ENCODE results near the gene B3GNT4. TPM values are rescaled to one million over a fixed set of nuclear protein-coding genes. Genes with fewer than 3 reads are reported as not detected.

The B3GNT4 gene
- total and polyA plus RNA-seq, 2 donors (not counting 3 experiments of a cell fraction or from before 2014, with no cell fraction given), result 0.11 to 0.31 TPM

DNA sequence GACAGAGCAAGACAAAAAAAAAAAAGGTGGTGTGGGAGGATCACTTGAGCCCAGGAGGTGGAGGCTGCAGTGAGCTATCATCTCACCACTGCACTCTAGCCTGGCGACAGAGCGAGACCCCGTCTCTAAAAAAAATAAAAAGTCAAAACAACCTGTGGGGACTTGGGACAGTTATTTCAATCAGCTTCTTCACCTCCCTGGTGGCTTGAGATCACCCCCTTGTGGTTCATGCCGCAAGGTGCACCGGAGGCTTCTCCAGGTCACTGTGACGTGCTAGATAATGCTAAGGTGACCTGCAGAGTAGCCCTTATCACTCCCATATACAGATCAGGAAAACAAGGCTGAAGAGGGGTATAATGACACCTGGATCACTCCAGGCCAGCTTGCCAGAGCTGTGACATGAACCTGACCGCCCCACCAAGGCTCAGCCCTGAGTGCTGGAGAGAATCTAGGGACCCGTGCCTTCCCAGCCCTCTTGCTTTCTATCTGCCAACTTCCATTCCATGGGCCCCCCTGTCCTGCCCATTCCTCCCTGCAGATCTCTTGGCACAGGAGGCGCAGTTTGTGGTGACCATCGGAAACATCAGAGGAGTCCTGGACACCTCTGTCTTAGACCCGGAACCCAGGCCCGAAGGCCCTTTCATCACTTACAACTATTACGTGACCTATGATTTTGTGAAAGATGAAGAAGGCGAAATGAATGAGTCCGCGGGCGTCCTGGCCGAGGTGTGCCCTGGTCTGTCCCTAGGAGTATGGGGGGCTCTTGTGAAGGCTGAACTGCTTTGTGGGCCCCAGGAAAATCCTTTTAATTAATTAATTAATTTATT is 12.5 kb upstream of the B3GNT4 start:
- Histone ChIP-seq H3K4me1 (ENCODE audit: control insufficient read depth, extremely low read depth, insufficient read depth, low read length) (no peaks in the 10 kb centered on the region), H3K9me1 (replicated peaks; ENCODE audit: control insufficient read depth, extremely low read depth, insufficient read depth, low read length) (no peaks in the 10 kb centered on the region), H3K27ac (ENCODE audit: insufficient read depth, low read depth, low read length) (no peak overlapping the region), H3K4me3 (replicated peaks in 1 of 3; ENCODE audit: insufficient read depth in 1 of 3, low read depth in 1 of 3, low read length in 3 of 3) (no peak overlapping the region), H4K20me1 (replicated peaks; ENCODE audit: control insufficient read depth, extremely low read depth, insufficient read depth, low read length) (no peaks in the 10 kb centered on the region), H3K9me3 (replicated peaks; ENCODE audit: control insufficient read depth, insufficient read depth, low read length) (no peaks in the 10 kb centered on the region), H3K9ac (replicated peaks; ENCODE audit: extremely low read depth, insufficient read depth, low read length) (no peak overlapping the region), H3K27me3 (ENCODE audit: control insufficient read depth in 2 of 2, insufficient read depth in 2 of 2, low read length in 2 of 2) (no peaks in the 10 kb centered on the region), H3K4me2 (ENCODE audit: insufficient read depth, low read length) (no peak overlapping the region), H2AFZ (ENCODE audit: low read depth, low read length) (no peak overlapping the region), H3K36me3 (ENCODE audit: control insufficient read depth in 2 of 2, extremely low read depth in 1 of 2, insufficient read depth in 2 of 2, low read length in 2 of 2) (no peaks in the 10 kb centered on the region), H3K79me2 (ENCODE audit: control insufficient read depth, insufficient read depth, low read length) (no peaks in the 10 kb centered on the region)
- dilution Hi-C loops (cut with MboI; ENCODE audit: extremely low pct_ligation_motif_present, low sequenced_read_pairs) (no loop called here), intact Hi-C loops (cut with micrococcal nuclease) (loop anchor here (1.0 kb wide), 3 partner anchors 31 to 137 kb away; no protein-coding TSS in a partner anchor)
- ChIA-PET CTCF (interaction anchor here (0.6 to 6.1 kb wide), 36 partner anchors 8 to 274 kb away, joined by 3 to 115 read pairs (median 4); partner anchors contain the start of genes CFAP251 and LRRC43), POLR2A (no interaction called here)
- FAIRE-seq (peak; percentile 88), DNase-seq (ENCODE audit: low read depth, low spot score) (peak; percentile 75)
- no TSS peak for BruUV-seq (replicated peaks)
- TF ChIP-seq, protein P1, sequence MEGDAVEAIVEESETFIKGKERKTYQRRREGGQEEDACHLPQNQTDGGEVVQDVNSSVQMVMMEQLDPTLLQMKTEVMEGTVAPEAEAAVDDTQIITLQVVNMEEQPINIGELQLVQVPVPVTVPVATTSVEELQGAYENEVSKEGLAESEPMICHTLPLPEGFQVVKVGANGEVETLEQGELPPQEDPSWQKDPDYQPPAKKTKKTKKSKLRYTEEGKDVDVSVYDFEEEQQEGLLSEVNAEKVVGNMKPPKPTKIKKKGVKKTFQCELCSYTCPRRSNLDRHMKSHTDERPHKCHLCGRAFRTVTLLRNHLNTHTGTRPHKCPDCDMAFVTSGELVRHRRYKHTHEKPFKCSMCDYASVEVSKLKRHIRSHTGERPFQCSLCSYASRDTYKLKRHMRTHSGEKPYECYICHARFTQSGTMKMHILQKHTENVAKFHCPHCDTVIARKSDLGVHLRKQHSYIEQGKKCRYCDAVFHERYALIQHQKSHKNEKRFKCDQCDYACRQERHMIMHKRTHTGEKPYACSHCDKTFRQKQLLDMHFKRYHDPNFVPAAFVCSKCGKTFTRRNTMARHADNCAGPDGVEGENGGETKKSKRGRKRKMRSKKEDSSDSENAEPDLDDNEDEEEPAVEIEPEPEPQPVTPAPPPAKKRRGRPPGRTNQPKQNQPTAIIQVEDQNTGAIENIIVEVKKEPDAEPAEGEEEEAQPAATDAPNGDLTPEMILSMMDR (IDR thresholded peaks at IDR 0.05; ENCODE audit: extremely low read depth in 1 of 2, insufficient read depth in 1 of 2, low read depth in 1 of 2, low read length in 2 of 2), result peak; percentile 78 to 86
- TF ChIP-seq POLR2A (IDR thresholded peaks at IDR 0.05; ENCODE audit: low read depth, low read length), result no peak

DNA sequence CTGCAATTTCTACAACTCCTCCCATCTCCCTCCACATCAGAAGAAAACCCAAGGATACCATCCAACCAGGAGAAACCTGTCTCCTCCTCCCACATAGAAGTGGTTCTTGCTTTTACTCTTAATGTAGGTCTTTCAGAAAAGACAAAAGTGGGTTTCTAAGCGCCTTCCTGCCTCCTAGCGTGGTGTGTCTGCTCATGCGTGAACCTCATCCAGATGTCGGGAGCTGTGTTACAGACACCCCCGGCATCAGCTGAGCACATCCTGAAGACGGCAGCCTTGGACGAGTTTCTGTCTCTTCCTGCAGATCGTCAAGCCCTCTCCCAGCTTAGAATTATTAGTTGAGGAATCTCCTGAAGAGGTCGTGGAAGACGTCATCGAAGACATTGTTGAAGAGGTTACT is 11.1 kb upstream of the B3GNT4 start:
- H3K9me1 ChIP-seq (replicated peaks; ENCODE audit: control insufficient read depth, extremely low read depth, insufficient read depth, low read length), result no peaks in the 10 kb centered on the region
- H3K4me1 ChIP-seq (ENCODE audit: control insufficient read depth, extremely low read depth, insufficient read depth, low read length), result no peaks in the 10 kb centered on the region
- POLR2A ChIA-PET, result interaction anchor here (1.2 kb wide), 1 partner anchor 62 kb away, joined by 8 read pairs; no protein-coding TSS in a partner anchor
- H3K9me3 ChIP-seq (replicated peaks; ENCODE audit: control insufficient read depth, insufficient read depth, low read length), result no peaks in the 10 kb centered on the region
- H3K36me3 ChIP-seq (ENCODE audit: control insufficient read depth in 2 of 2, extremely low read depth in 1 of 2, insufficient read depth in 2 of 2, low read length in 2 of 2), result no peaks in the 10 kb centered on the region
- H3K79me2 ChIP-seq (ENCODE audit: control insufficient read depth, insufficient read depth, low read length), result no peaks in the 10 kb centered on the region
- no peaks in the 10 kb centered on the region for H4K20me1 ChIP-seq (replicated peaks; ENCODE audit: control insufficient read depth, extremely low read depth, insufficient read depth, low read length)
- no peak overlapping the region for H3K9ac ChIP-seq (replicated peaks; ENCODE audit: extremely low read depth, insufficient read depth, low read length)
- no peak overlapping the region for H3K27ac ChIP-seq (ENCODE audit: insufficient read depth, low read depth, low read length)
- TF ChIP-seq, protein P1 (IDR thresholded peaks at IDR 0.05; ENCODE audit: extremely low read depth in 1 of 2, insufficient read depth in 1 of 2, low read depth in 1 of 2, low read length in 2 of 2), result no peak
- TF ChIP-seq POLR2A (IDR thresholded peaks at IDR 0.05; ENCODE audit: low read depth, low read length) (no peak), JUN (IDR thresholded peaks at IDR 0.05; ENCODE audit: borderline replicate concordance, insufficient read depth, insufficient read length, low read depth) (no peak), FOS (IDR thresholded peaks at IDR 0.05; ENCODE audit: borderline replicate concordance, insufficient read depth, low read length) (no peak), GATA2 (IDR thresholded peaks at IDR 0.05; ENCODE audit: insufficient read depth, insufficient read length, low read depth, low read length) (no peak), MYC (IDR thresholded peaks at IDR 0.05; ENCODE audit: low read depth, low read length) (no peak), EZH2 (IDR thresholded peaks at IDR 0.05; ENCODE audit: borderline replicate concordance, low read depth, low read length, severe bottlenecking) (no peak), POLR2AphosphoS5 (IDR thresholded peaks at IDR 0.05; ENCODE audit: insufficient read depth, low read depth, low read length) (no peak)
- TF ChIP-seq, protein P2, sequence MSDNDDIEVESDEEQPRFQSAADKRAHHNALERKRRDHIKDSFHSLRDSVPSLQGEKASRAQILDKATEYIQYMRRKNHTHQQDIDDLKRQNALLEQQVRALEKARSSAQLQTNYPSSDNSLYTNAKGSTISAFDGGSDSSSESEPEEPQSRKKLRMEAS (IDR thresholded peaks at IDR 0.05; ENCODE audit: insufficient read depth, insufficient read length), result no peak
- H3K27me3 ChIP-seq (ENCODE audit: control insufficient read depth in 2 of 2, insufficient read depth in 2 of 2, low read length in 2 of 2), result no peaks in the 10 kb centered on the region
- H3K4me3 ChIP-seq (replicated peaks in 1 of 3; ENCODE audit: insufficient read depth in 1 of 3, low read depth in 1 of 3, low read length in 3 of 3), result no peak overlapping the region
- no TSS peak for BruUV-seq (replicated peaks)
- DNase-seq (ENCODE audit: low read depth, low spot score) (no peak), FAIRE-seq (no peak)
- intact Hi-C loops (cut with micrococcal nuclease) (no loop called here), dilution Hi-C loops (cut with MboI; ENCODE audit: extremely low pct_ligation_motif_present, low sequenced_read_pairs) (no loop called here)
- H3K4me2 ChIP-seq (ENCODE audit: insufficient read depth, low read length), result no peak overlapping the region
- no peak overlapping the region for H2AFZ ChIP-seq (ENCODE audit: low read depth, low read length)
- CTCF ChIA-PET, result interaction anchor here (0.8 to 6.1 kb wide), 8 partner anchors 11 to 275 kb away, joined by 3 to 115 read pairs (median 15); partner anchors contain the start of genes B3GNT4 and CFAP251
